Loucy (cell line): ENCODE data around the gene TAF1A.

Source experiments
- EZH2phosphoT487 ChIP-seq: fragments of 200-600 bp; IDR thresholded peaks from 2 replicates; pipeline ENCODE4 v1.6.1; 2018; ENCODE audit warnings: antibody characterized with exemption, mild to moderate bottlenecking, moderate library complexity, borderline replicate concordance
- TF ChIP-seq, protein P1 (sequence below): fragments of 200-600 bp; sonication (generic); conservative IDR thresholded peaks from 2 replicates; pipeline ENCODE4 v1.5.1; 2014; ENCODE audit warnings: mild to moderate bottlenecking, antibody characterized with exemption, low read length

DNA sequence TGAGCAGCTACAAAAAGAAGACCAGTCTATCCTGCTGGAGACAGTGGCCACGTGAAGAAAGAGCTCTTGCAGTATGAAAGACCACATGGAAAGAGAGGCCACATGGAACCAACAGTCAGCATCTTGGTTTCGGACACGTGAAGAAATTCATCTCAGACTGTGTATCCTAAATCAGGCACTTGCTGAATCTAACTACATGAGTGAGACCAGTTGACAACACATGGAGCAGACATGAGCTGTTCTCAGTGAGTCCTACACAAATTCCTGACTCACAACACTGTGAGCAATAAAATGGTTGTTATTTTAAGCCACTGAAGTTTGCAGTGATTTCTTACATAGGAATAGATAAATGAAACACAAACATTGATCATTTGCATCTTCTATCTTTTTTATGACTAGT is 2.4 kb upstream of the TAF1A start:
- TF ChIP-seq, protein P1, sequence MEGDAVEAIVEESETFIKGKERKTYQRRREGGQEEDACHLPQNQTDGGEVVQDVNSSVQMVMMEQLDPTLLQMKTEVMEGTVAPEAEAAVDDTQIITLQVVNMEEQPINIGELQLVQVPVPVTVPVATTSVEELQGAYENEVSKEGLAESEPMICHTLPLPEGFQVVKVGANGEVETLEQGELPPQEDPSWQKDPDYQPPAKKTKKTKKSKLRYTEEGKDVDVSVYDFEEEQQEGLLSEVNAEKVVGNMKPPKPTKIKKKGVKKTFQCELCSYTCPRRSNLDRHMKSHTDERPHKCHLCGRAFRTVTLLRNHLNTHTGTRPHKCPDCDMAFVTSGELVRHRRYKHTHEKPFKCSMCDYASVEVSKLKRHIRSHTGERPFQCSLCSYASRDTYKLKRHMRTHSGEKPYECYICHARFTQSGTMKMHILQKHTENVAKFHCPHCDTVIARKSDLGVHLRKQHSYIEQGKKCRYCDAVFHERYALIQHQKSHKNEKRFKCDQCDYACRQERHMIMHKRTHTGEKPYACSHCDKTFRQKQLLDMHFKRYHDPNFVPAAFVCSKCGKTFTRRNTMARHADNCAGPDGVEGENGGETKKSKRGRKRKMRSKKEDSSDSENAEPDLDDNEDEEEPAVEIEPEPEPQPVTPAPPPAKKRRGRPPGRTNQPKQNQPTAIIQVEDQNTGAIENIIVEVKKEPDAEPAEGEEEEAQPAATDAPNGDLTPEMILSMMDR = no peak
- TF ChIP-seq EZH2phosphoT487 = no peak
